ENCODE measurements around the gene SEMG1.
A peak's percentile ranks its signal among the peaks of the same experiment; 100 is the strongest.

Gene SEMG1

GRCh38 chr20:45235995-45236394, 29.2 kb downstream of the SEMG1 start:
- TF ChIP-seq CTCF (IDR thresholded peaks at IDR 0.05), result peak; percentile 62
- no peaks in the 10 kb centered on the region for H3K27me3 ChIP-seq

GRCh38 chr20:45238139-45238538, 31.3 kb downstream of the SEMG1 start:
- Histone ChIP-seq H3K4me3 (ENCODE audit: low read depth in 1 of 2, low read length in 1 of 2) (no peak overlapping the region), H3K36me3 (no peaks in the 10 kb centered on the region), H3K27me3 (no peaks in the 10 kb centered on the region), H3K9me3 (no peaks in the 10 kb centered on the region), H3K27ac (no peak overlapping the region), H3K4me1 (ENCODE audit: control insufficient read depth in 1 of 2, insufficient read depth in 1 of 2, low read depth in 1 of 2, low read length in 1 of 2) (peaks cover 4 to 5% of the 10 kb centered on the region in 2 experiments)
- no peak for TF ChIP-seq CTCF (IDR thresholded peaks at IDR 0.05)

More at GRCh38 chr20:45235995-45236394, 29.2 kb downstream of the SEMG1 start:
- Histone ChIP-seq H3K9me3 (no peaks in the 10 kb centered on the region), H3K4me1 (ENCODE audit: control insufficient read depth in 1 of 2, insufficient read depth in 1 of 2, low read depth in 1 of 2, low read length in 1 of 2) (peaks cover 4 to 5% of the 10 kb centered on the region in 2 experiments), H3K4me3 (ENCODE audit: low read depth in 1 of 2, low read length in 1 of 2) (no peak overlapping the region), H3K36me3 (no peaks in the 10 kb centered on the region), H3K27ac (no peak overlapping the region)

DNA sequence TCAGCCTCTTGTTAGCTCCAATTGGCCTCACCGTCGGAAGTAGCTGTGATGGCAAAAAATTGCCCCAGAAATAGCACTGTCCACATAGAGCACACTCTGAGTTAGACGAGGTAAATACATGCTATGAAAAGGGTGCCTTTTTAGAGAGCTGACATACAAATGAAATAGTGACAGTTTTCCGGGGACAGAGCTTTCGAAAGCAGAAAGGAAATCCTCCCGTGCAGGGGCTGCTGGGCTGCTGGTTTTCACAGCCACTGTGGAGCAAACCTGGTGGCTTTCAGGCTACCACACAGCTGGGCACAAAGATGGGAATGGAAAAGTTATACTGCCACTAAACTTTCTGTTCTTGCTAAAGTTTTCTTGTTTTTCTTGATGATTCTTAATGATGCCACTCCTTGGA, 39.3 kb downstream of the SEMG1 start:
- H3K27me3 ChIP-seq, result no peaks in the 10 kb centered on the region
- H3K4me1 ChIP-seq (ENCODE audit: control insufficient read depth in 1 of 2, insufficient read depth in 1 of 2, low read depth in 1 of 2, low read length in 1 of 2), result peaks cover 29 to 46% of the 10 kb centered on the region in 2 experiments
- no peaks in the 10 kb centered on the region for H3K9me3 ChIP-seq
- no peaks in the 10 kb centered on the region for H3K36me3 ChIP-seq
- H3K4me3 ChIP-seq (ENCODE audit: low read depth in 1 of 2, low read length in 1 of 2), result peak overlapping the region; percentile 11 to 33
- TF ChIP-seq CTCF (IDR thresholded peaks at IDR 0.05), result no peak
- peak overlapping the region; percentile 77 for H3K27ac ChIP-seq

DNA sequence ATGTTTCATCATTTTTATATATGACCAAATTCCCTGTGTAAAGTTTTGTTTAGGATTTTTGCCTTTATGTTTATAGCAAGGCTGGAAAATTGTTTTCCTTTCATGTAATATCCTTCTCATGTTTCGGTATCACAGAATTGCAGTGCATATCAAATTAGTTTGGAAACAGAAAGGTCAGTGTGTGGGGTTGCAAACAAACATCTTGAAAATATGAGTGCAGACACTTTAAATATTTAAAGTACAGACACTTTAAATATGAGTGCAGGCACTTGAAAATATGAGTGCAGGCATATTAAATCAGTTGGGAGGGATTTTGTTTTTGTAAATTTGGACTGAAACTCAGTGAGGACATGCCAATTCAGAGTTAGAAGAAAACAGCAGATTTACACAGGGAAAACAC, 41.0 kb downstream of the SEMG1 start:
- Histone ChIP-seq H3K9me3 (no peaks in the 10 kb centered on the region), H3K36me3 (no peaks in the 10 kb centered on the region), H3K4me1 (ENCODE audit: control insufficient read depth in 1 of 2, insufficient read depth in 1 of 2, low read depth in 1 of 2, low read length in 1 of 2) (peaks cover 45 to 63% of the 10 kb centered on the region in 2 experiments), H3K27me3 (no peaks in the 10 kb centered on the region), H3K4me3 (ENCODE audit: low read depth in 1 of 2, low read length in 1 of 2) (no peak overlapping the region), H3K27ac (peak overlapping the region; percentile 7)
- TF ChIP-seq CTCF (IDR thresholded peaks at IDR 0.05), result no peak

- H3K36me3 ChIP-seq, result no peaks in the 10 kb centered on the region
These were observed 41.8 kb downstream of the SEMG1 start for GRCh38 chr20:45248609-45249008.

More at GRCh38 chr20:45248609-45249008, 41.8 kb downstream of the SEMG1 start:
- no peaks in the 10 kb centered on the region for H3K27me3 ChIP-seq
- no peak overlapping the region for H3K27ac ChIP-seq
- TF ChIP-seq CTCF (IDR thresholded peaks at IDR 0.05), result no peak
- H3K9me3 ChIP-seq, result no peaks in the 10 kb centered on the region
- no peak overlapping the region for H3K4me3 ChIP-seq (ENCODE audit: low read depth in 1 of 2, low read length in 1 of 2)
- H3K4me1 ChIP-seq (ENCODE audit: control insufficient read depth in 1 of 2, insufficient read depth in 1 of 2, low read depth in 1 of 2, low read length in 1 of 2), result peaks cover 53 to 71% of the 10 kb centered on the region in 2 experiments
